ENCODE measurements around the gene HYAL1.

Gene HYAL1

GRCh38 chr3:50303013-50303815 lies at the start of gene HYAL1:
Gene HYAL1, minus strand, starts transcription at chr3:50303574. Its CDS starts 618 bp downstream, at chr3:50302956.
- ATAC-seq (ENCODE audit: low read depth) (no peak), DNase-seq (ENCODE audit: low spot score in 2 of 2) (no peak)
- Mint-ChIP-seq H3K36me3 (no peaks in the 10 kb centered on the region), H3K27ac (no peak within 1 kb of the TSS), H3K4me3 (no peak within 1 kb of the TSS), H3K27me3 (no peaks in the 10 kb centered on the region), H3K4me1 (peaks cover 11% of the 10 kb centered on the region), H3K9me3 (no peaks in the 10 kb centered on the region)

DNA sequence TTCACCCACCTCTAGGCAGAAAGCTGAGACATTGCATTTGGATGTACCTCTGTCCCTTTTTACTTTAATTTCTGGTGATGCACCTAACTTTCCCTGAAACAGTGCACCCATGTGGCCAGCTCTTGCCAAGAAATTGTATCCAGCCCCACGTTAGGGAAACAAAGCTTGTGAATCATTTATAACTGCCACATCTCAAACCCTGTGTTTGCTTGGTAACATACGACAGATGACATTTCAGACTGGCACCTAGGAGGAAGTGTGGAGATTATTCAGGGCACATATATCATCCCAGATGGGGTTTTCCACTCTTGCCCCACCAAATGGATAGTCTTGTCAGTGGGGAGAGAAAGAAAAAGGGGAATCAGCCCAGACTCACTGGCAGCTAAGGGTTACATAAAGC lies 49.4 kb upstream of the HYAL1 start:
- Mint-ChIP-seq H3K9me3 (no peaks in the 10 kb centered on the region), H3K4me3 (no peak overlapping the region), H3K4me1 (peaks cover 37% of the 10 kb centered on the region), H3K27ac (no peak overlapping the region), H3K36me3 (peaks cover 7% of the 10 kb centered on the region), H3K27me3 (no peaks in the 10 kb centered on the region)
- DNase-seq (ENCODE audit: low spot score in 2 of 2) (no peak), ATAC-seq (ENCODE audit: low read depth) (no peak)

- ATAC-seq (ENCODE audit: low read depth) (no peak), DNase-seq (ENCODE audit: low spot score in 2 of 2) (no peak)
- Mint-ChIP-seq H3K27ac (no peak overlapping the region), H3K36me3 (peaks cover 7% of the 10 kb centered on the region), H3K27me3 (no peaks in the 10 kb centered on the region), H3K9me3 (no peaks in the 10 kb centered on the region), H3K4me3 (peak overlapping the region; percentile 99), H3K4me1 (peaks cover 26% of the 10 kb centered on the region)
These were observed 47.9 kb upstream of the HYAL1 start for GRCh38 chr3:50351323-50351697.

- no peaks in the 10 kb centered on the region for H3K9me3 Mint-ChIP-seq
- peak; percentile 88 for ATAC-seq (ENCODE audit: low read depth)
- no peaks in the 10 kb centered on the region for H3K27me3 Mint-ChIP-seq
- H3K36me3 Mint-ChIP-seq = peaks cover 7% of the 10 kb centered on the region
- H3K27ac Mint-ChIP-seq = peak within 1 kb of the TSS; percentile 94
- peak within 1 kb of the TSS; percentile 99 for H3K4me3 Mint-ChIP-seq
- peaks cover 29% of the 10 kb centered on the region for H3K4me1 Mint-ChIP-seq
- DNase-seq (ENCODE audit: low spot score in 2 of 2) = peak; percentile 97 to 98
These were observed 47.4 kb upstream of the HYAL1 start, which contains the start of the genes CYB561D2 and NPRL2 for GRCh38 chr3:50350527-50351322. Gene CYB561D2, plus strand, starts transcription at chr3:50350862. Its CDS starts 572 bp downstream, at chr3:50351434. Gene NPRL2, minus strand, starts transcription at chr3:50350775. Its CDS starts 123 bp downstream, at chr3:50350652.

- Mint-ChIP-seq H3K9me3 (no peaks in the 10 kb centered on the region), H3K36me3 (peaks cover 3% of the 10 kb centered on the region), H3K4me3 (peak overlapping the region; percentile 99), H3K27ac (peak overlapping the region; percentile 94), H3K4me1 (peaks cover 29% of the 10 kb centered on the region), H3K27me3 (no peaks in the 10 kb centered on the region)
- ATAC-seq (ENCODE audit: low read depth) = no peak
- DNase-seq (ENCODE audit: low spot score in 2 of 2) = no peak
These were observed 46.8 kb upstream of the HYAL1 start for GRCh38 chr3:50350213-50350526.

DNA sequence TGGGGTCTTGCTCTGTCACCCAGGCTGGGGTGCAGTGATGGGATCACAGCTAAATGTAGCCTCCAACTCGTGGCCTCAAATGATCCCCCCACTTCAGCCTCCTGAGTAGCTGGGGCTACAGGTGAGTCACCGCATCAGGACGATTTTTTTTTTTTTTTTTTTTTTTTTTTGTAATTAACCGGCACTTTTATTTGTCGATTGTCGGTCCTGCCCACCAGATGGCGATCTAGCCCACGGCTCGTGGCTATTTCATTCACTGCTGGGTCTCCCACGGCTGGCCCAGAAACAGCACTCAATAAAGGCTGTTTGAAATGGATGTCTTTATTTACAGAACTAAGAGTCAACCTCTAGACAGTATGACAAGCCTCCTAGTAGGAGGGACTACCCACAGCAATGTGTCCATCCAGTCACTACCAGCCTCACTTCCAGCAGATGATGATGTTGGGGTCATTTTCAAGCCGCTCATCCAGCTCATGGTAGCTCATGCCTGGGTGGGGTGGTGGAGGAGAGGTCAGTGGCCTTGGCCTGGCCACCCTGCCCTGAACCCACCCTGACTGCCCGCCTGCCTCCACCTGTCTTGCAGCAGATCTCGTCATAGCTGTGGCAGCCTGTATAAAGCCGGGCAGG lies 43.9 kb upstream of the HYAL1 start:
- H3K36me3 Mint-ChIP-seq = no peaks in the 10 kb centered on the region
- peaks cover 37% of the 10 kb centered on the region for H3K4me1 Mint-ChIP-seq
- H3K4me3 Mint-ChIP-seq = no peak overlapping the region
- no peaks in the 10 kb centered on the region for H3K9me3 Mint-ChIP-seq
- H3K27me3 Mint-ChIP-seq = no peaks in the 10 kb centered on the region
- no peak overlapping the region for H3K27ac Mint-ChIP-seq
- ATAC-seq (ENCODE audit: low read depth) (peak; percentile 14), DNase-seq (ENCODE audit: low spot score in 2 of 2) (peak; percentile 60 to 70)

GRCh38 chr3:50345586-50346234 lies 42.3 kb upstream of the HYAL1 start, which contains the start of gene ZMYND10:
Gene ZMYND10, minus strand, starts transcription at chr3:50345732. Its CDS starts 153 bp downstream, at chr3:50345579.
- peak within 1 kb of the TSS; percentile 50 for H3K4me3 Mint-ChIP-seq
- no peaks in the 10 kb centered on the region for H3K36me3 Mint-ChIP-seq
- H3K27ac Mint-ChIP-seq = no peak within 1 kb of the TSS
- ATAC-seq (ENCODE audit: low read depth) = peak; percentile 50
- no peaks in the 10 kb centered on the region for H3K27me3 Mint-ChIP-seq
- H3K4me1 Mint-ChIP-seq = peaks cover 36% of the 10 kb centered on the region
- no peaks in the 10 kb centered on the region for H3K9me3 Mint-ChIP-seq
- peak; percentile 74 to 76 for DNase-seq (ENCODE audit: low spot score in 2 of 2)

DNA sequence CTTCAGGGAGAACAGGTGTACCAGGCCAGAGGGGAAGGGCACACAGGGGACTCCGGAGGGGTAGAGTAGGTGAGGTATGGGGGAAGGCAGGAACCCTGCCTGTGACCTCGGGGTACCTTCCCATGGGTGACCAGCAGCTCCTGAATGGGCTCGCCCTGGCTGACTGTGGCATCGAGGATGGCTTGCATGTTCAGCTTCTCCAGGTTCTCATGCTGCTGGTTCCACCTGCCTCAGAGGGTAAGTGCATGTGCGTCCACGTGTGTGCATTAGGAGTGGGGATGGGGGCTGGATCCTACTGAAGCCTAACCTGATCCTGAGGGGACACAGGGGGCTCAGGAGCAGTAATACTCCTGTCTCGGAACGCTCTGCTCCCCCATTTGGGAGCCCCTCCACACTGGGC lies 41.6 kb upstream of the HYAL1 start:
- Mint-ChIP-seq H3K9me3 (no peaks in the 10 kb centered on the region), H3K36me3 (no peaks in the 10 kb centered on the region), H3K4me1 (peaks cover 31% of the 10 kb centered on the region), H3K4me3 (peak overlapping the region; percentile 15), H3K27ac (no peak overlapping the region), H3K27me3 (no peaks in the 10 kb centered on the region)
- ATAC-seq (ENCODE audit: low read depth) (no peak), DNase-seq (ENCODE audit: low spot score in 2 of 2) (no peak)

DNA sequence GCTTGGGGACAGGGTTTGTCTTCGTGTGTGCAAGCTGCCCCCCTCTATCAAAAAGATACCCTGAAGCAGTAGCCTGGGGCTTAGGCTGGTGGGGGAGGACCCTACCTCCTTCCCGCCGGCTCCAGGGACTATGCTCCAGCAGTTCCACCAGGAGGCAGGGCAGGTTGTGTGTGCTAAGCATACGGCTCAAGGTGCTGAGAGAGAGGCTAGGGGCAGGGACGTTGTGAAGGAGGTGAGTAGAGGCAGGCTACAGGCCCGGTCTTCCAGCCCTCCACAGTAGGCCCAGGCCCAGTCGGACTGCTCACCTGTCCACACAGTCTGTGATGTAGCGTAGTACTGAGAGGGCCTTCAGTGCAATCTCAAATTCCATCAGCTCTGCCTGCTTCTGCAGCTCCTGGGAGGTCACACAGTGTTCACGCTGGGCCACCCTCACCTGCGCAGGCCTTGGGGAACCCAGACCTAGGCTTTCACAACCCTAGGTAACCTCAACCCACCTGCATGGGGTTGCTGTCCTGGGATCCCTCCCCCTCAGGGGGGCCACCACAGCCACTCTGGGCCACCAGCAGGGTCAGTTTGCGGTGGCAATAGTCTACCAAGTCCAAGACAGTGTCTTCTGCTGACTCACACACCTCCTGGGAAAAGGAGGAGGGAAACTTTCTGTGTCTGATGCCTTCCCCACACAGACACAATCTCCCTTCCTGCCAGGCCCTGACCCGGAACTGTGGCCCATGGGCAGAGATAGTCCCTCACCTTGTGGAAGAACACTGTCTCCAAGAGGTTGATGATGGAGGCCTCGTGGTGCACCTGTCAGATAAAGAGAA lies 39.6 kb upstream of the HYAL1 start:
- no peak overlapping the region for H3K4me3 Mint-ChIP-seq

DNA sequence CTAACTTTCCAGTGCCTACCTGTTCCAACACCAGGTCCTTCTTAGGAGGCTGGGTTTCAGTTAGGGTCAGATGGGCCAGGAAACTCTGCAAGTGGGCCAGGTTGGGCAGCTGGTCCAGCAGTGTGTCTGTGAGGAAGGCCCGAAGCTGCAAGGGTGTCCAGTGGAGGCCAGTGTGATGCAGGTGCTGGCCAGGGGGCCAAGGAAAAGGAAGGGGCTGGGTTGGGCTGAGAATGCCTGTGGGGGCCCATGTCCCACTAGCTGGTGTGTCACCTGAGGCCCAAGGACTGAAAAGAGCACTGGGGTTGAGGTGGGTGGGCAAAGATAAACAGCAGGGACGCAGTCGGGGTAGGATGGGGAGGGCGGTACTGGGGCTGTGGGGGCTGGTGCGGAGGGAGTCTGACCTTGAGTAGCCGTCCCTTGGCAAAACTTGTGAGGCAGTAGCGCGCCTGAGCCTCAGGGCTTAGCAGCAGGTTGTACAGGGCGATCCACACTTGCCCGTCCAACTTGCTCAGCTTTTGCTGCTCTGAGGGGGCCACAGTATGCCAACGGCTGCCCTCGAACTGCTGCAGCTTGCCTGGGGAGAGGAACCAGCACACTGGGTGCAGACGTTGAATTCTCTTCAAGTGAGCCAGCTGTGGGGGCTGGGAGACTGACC lies 38.7 kb upstream of the HYAL1 start:
- no peak overlapping the region for H3K4me3 Mint-ChIP-seq

More for the DNA sequence above, 39.6 kb upstream of the HYAL1 start:
- H3K9me3 Mint-ChIP-seq = no peaks in the 10 kb centered on the region
- ATAC-seq (ENCODE audit: low read depth) (no peak), DNase-seq (ENCODE audit: low spot score in 2 of 2) (no peak)
- H3K27ac Mint-ChIP-seq = peak overlapping the region; percentile 53
- no peaks in the 10 kb centered on the region for H3K27me3 Mint-ChIP-seq
- peaks cover 3% of the 10 kb centered on the region for H3K36me3 Mint-ChIP-seq
- H3K4me1 Mint-ChIP-seq = peaks cover 31% of the 10 kb centered on the region

DNA sequence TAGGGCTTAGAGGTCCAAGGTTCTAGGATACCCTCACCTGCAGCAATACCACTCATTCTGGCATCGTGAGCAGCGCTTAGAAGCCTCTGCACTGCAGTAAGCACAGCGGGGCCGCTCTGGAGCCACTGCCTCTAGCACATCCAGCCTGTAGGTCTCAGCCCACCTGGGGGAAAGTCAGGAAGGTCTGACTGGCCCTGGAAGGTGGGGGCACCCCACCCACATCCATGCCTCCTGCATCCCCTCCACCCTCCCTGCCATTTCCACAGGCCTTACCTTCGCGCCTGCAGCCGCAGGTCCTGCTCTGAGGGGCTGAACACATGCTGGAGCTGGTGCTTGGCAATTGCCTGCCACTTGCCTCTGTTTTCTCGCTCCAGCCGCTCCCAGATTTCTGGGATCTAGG lies 38.2 kb upstream of the HYAL1 start:
- ATAC-seq (ENCODE audit: low read depth) = no peak
- H3K4me1 Mint-ChIP-seq = peaks cover 35% of the 10 kb centered on the region
- no peaks in the 10 kb centered on the region for H3K9me3 Mint-ChIP-seq
- H3K36me3 Mint-ChIP-seq = peaks cover 5% of the 10 kb centered on the region
- H3K27ac Mint-ChIP-seq = no peak overlapping the region
- DNase-seq (ENCODE audit: low spot score in 2 of 2) = no peak
- no peaks in the 10 kb centered on the region for H3K27me3 Mint-ChIP-seq
- H3K4me3 Mint-ChIP-seq = peak overlapping the region; percentile 97

More for the DNA sequence above, 38.7 kb upstream of the HYAL1 start:
- Mint-ChIP-seq H3K36me3 (peaks cover 3% of the 10 kb centered on the region), H3K4me1 (peaks cover 33% of the 10 kb centered on the region), H3K27me3 (no peaks in the 10 kb centered on the region), H3K9me3 (no peaks in the 10 kb centered on the region), H3K27ac (no peak overlapping the region)
- DNase-seq (ENCODE audit: low spot score in 2 of 2) = no peak
- ATAC-seq (ENCODE audit: low read depth) = no peak

DNA sequence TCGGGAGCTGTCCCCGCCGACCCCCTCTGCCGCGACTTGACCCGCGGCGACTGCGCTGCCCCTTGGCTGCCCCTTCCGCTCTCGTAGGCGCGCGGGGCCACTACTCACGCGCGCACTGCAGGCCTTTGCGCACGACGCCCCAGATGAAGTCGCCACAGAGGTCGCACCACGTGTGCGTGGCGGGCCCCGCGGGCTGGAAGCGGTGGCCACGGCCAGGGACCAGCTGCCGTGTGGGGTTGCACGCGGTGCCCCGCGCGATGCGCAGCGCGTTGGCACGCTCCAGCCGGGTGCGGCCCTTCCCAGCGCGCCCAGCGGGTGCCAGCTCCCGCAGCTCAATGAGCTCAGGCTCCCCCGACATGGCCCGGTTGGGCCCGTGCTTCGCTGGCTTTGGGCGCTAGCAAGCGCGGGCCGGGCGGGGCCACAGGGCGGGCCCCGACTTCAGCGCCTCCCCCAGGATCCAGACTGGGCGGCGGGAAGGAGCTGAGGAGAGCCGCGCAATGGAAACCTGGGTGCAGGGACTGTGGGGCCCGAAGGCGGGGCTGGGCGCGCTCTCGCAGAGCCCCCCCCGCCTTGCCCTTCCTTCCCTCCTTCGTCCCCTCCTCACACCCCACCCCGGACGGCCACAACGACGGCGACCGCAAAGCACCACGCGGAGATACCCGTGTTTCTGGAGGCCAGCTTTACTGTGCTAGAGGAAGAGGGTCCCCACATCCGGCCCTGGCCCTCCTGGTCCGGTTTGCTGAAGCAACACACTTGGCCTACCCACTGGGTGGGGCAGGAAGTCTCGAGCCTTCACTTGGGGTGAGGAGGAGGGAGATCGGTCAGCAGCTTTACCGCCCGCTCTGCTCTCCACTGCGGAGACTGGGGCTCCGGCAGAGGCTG lies 37.3 kb upstream of the HYAL1 start, which contains the start of gene RASSF1:
Gene RASSF1 (minus strand): TSS at position 389 of the 882 bp plus-strand sequence. CDS start 31 bp downstream, at position 358.
- ATAC-seq (ENCODE audit: low read depth) = peak; percentile 6
- peak; percentile 29 to 53 for DNase-seq (ENCODE audit: low spot score in 2 of 2)
- Mint-ChIP-seq H3K4me3 (peak within 1 kb of the TSS; percentile 97), H3K27ac (peak within 1 kb of the TSS; percentile 99), H3K4me1 (peaks cover 34% of the 10 kb centered on the region), H3K27me3 (no peaks in the 10 kb centered on the region), H3K36me3 (peaks cover 6% of the 10 kb centered on the region), H3K9me3 (no peaks in the 10 kb centered on the region)
